ENCODE data around the gene PRR12.

The PRR12 gene

GRCh38 chr19:49660338-49660961, 69.5 kb downstream of the PRR12 start:
- Histone ChIP-seq H3K4me3 (ENCODE audit: low read depth, low read length, poor library complexity, severe bottlenecking) (no peak overlapping the region), H3K27ac (ENCODE audit: low read depth, low read length, poor library complexity, severe bottlenecking) (no peak overlapping the region), H2AFZ (ENCODE audit: low read length) (no peak overlapping the region), H3K9me3 (ENCODE audit: low read length) (no peaks in the 10 kb centered on the region), H4K20me1 (ENCODE audit: insufficient read depth, low read length) (no peaks in the 10 kb centered on the region), H3K36me3 (ENCODE audit: insufficient read depth, low read length) (peaks cover 75% of the 10 kb centered on the region), H3K4me2 (ENCODE audit: low read length) (no peak overlapping the region), H3F3A (ENCODE audit: insufficient read depth, low read length) (no peaks in the 10 kb centered on the region), H3K9me2 (ENCODE audit: low read depth, low read length) (no peaks in the 10 kb centered on the region), H3K4me1 (ENCODE audit: insufficient read depth, low read length, severe bottlenecking) (peaks cover 9% of the 10 kb centered on the region), H3K79me2 (ENCODE audit: insufficient read depth, low read length) (no peaks in the 10 kb centered on the region), H3K27me3 (ENCODE audit: insufficient read depth, low read length) (no peaks in the 10 kb centered on the region), H3K9ac (ENCODE audit: low read length) (no peak overlapping the region)
- TF ChIP-seq CTCF (IDR thresholded peaks at IDR 0.05; ENCODE audit: low read length): no peak
- no peak for TF ChIP-seq EZH2 (IDR thresholded peaks at IDR 0.05; ENCODE audit: borderline replicate concordance, low read length)

GRCh38 chr19:49662011-49662410, 71.0 kb downstream of the PRR12 start:
- H4K20me1 ChIP-seq (ENCODE audit: insufficient read depth, low read length): no peaks in the 10 kb centered on the region
- H3K27me3 ChIP-seq (ENCODE audit: insufficient read depth, low read length): no peaks in the 10 kb centered on the region
- H3K9me2 ChIP-seq (ENCODE audit: low read depth, low read length): no peaks in the 10 kb centered on the region
- no peak overlapping the region for H3K27ac ChIP-seq (ENCODE audit: low read depth, low read length, poor library complexity, severe bottlenecking)
- H2AFZ ChIP-seq (ENCODE audit: low read length): no peak overlapping the region
- H3K79me2 ChIP-seq (ENCODE audit: insufficient read depth, low read length): 0 out of 2 replicates have a peak, but pooled peaks cover 5% of the 10 kb centered on the region
- no peak overlapping the region for H3K9ac ChIP-seq (ENCODE audit: low read length)
- no peaks in the 10 kb centered on the region for H3F3A ChIP-seq (ENCODE audit: insufficient read depth, low read length)
- no peaks in the 10 kb centered on the region for H3K9me3 ChIP-seq (ENCODE audit: low read length)
- H3K4me3 ChIP-seq (ENCODE audit: low read depth, low read length, poor library complexity, severe bottlenecking): no peak overlapping the region
- peaks cover 17% of the 10 kb centered on the region for H3K4me1 ChIP-seq (ENCODE audit: insufficient read depth, low read length, severe bottlenecking)
- TF ChIP-seq EZH2 (IDR thresholded peaks at IDR 0.05; ENCODE audit: borderline replicate concordance, low read length): no peak
- TF ChIP-seq CTCF (IDR thresholded peaks at IDR 0.05; ENCODE audit: low read length): no peak
- peaks cover 61% of the 10 kb centered on the region for H3K36me3 ChIP-seq (ENCODE audit: insufficient read depth, low read length)
- no peak overlapping the region for H3K4me2 ChIP-seq (ENCODE audit: low read length)

GRCh38 chr19:49663224-49663623, 72.2 kb downstream of the PRR12 start:
- Histone ChIP-seq H3F3A (ENCODE audit: insufficient read depth, low read length) (no peaks in the 10 kb centered on the region), H4K20me1 (ENCODE audit: insufficient read depth, low read length) (no peaks in the 10 kb centered on the region), H3K27me3 (ENCODE audit: insufficient read depth, low read length) (no peaks in the 10 kb centered on the region), H3K36me3 (ENCODE audit: insufficient read depth, low read length) (peaks cover 56% of the 10 kb centered on the region), H3K79me2 (ENCODE audit: insufficient read depth, low read length) (0 out of 2 replicates have a peak, but pooled peaks cover 5% of the 10 kb centered on the region), H3K4me1 (ENCODE audit: insufficient read depth, low read length, severe bottlenecking) (peaks cover 23% of the 10 kb centered on the region), H3K4me2 (ENCODE audit: low read length) (no peak overlapping the region; the same call in 1 of the 2 replicates), H2AFZ (ENCODE audit: low read length) (no peak overlapping the region), H3K4me3 (ENCODE audit: low read depth, low read length, poor library complexity, severe bottlenecking) (no peak overlapping the region), H3K9me2 (ENCODE audit: low read depth, low read length) (no peaks in the 10 kb centered on the region), H3K9me3 (ENCODE audit: low read length) (no peaks in the 10 kb centered on the region), H3K9ac (ENCODE audit: low read length) (no peak overlapping the region; the same call in 1 of the 2 replicates), H3K27ac (ENCODE audit: low read depth, low read length, poor library complexity, severe bottlenecking) (no peak overlapping the region)
- TF ChIP-seq EZH2 (IDR thresholded peaks at IDR 0.05; ENCODE audit: borderline replicate concordance, low read length): no peak
- TF ChIP-seq CTCF (IDR thresholded peaks at IDR 0.05; ENCODE audit: low read length): no peak
